Measurements from ENCODE around the gene EHF.
"Not testable (repeated sequence)": the region's sequence is repeated elsewhere in the genome, so short reads cannot be mapped to it uniquely, and the experiment has no call there.

EHF gene

DNA sequence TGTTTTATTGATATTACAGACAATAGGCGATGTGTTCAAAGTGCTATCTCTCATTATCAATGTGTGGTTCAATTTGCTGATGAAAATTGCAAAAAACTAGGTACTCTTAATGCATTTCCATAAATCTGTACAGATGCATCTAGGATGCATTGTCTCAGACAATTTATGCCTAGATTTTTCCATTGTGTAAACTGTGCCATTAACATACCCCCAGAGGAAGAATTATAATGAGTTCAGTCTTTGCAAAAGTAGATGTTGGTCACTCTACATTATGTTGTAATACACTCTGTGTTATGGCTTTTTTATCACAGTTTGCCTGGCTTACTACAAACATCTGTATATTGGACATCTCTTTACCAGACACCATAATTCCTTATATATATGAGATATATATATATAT is 62.5 kb downstream of the EHF start:
- Histone ChIP-seq H3K9ac (ENCODE audit: low read depth, low read length, poor library complexity) (no peak overlapping the region), H3K4ac (ENCODE audit: low read length) (no peak overlapping the region), H3K4me2 (ENCODE audit: insufficient read depth, low read length, poor library complexity, severe bottlenecking) (no peak overlapping the region), H3K4me3 (ENCODE audit: low read length in 2 of 2) (no peak overlapping the region), H3K23ac (ENCODE audit: low read depth, low read length, poor library complexity) (no peak overlapping the region), H2BK120ac (ENCODE audit: low read depth, low read length) (no peak overlapping the region), H3K36me3 (replicated peaks in 1 of 2; ENCODE audit: control insufficient read depth in 2 of 2, insufficient read depth in 2 of 2, low read length in 2 of 2) (peaks cover 0 to 1% of the 10 kb centered on the region in 2 donors), H2AFZ (ENCODE audit: low read length) (no peak overlapping the region), H3K79me1 (ENCODE audit: low read depth, low read length) (no peaks in the 10 kb centered on the region), H3K27ac (replicated peaks; ENCODE audit: low read length) (no peak overlapping the region), H3K27me3 (ENCODE audit: control insufficient read depth in 3 of 3, insufficient read depth in 3 of 3, low read depth in 1 of 3, low read length in 3 of 3) (no peaks in the 10 kb centered on the region), H2BK5ac (ENCODE audit: low read length) (no peak overlapping the region), H3K14ac (ENCODE audit: low read length) (no peak overlapping the region), H3K9me3 (replicated peaks in 1 of 2; ENCODE audit: control insufficient read depth in 2 of 2, insufficient read depth in 1 of 2, low read depth in 1 of 2, low read length in 2 of 2) (no peaks in the 10 kb centered on the region), H3K4me1 (ENCODE audit: control insufficient read depth in 2 of 2, insufficient read depth in 1 of 2, low read depth in 1 of 2, low read length in 2 of 2) (peaks cover 0 to 5% of the 10 kb centered on the region in 2 donors), H2BK12ac (ENCODE audit: low read length) (no peak overlapping the region), H4K91ac (ENCODE audit: low read depth, low read length, poor library complexity) (no peak overlapping the region), H2AK5ac (ENCODE audit: low read depth, low read length) (no peak overlapping the region), H3K18ac (ENCODE audit: low read length) (no peak overlapping the region), H2BK15ac (ENCODE audit: low read length) (no peak overlapping the region), H4K8ac (ENCODE audit: low read depth, low read length) (no peak overlapping the region)
- DNase-seq (ENCODE audit: low spot score) = no peak
- no CpG with 5 or more reads among the region's 1 CpG for WGBS, 2 donors (ENCODE audit: extremely low coverage in 2 of 2, insufficient read length in 2 of 2, insufficient replicate concordance in 1 of 2)

DNA sequence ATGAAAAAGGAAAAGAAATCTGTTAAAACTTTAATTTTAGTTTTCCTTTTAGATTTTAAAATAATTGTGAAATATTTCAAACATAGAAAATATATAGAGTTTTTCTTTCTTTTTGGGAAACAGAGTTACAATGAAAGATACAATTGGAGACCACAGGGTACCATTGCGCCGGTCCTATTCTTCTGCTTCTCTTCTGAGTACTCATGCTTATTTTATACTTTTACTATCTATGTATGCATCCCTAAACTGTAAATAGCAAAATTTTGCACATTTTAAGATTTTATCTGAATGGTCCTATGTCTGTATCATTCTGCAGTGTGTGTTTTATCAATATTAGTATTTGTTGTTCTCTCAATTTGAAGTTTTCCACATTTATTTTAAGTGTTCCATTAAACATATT is 65.0 kb downstream of the EHF start:
- Histone ChIP-seq H3K27ac (replicated peaks; ENCODE audit: low read length) (no peak overlapping the region), H2BK12ac (ENCODE audit: low read length) (no peak overlapping the region)

DNA sequence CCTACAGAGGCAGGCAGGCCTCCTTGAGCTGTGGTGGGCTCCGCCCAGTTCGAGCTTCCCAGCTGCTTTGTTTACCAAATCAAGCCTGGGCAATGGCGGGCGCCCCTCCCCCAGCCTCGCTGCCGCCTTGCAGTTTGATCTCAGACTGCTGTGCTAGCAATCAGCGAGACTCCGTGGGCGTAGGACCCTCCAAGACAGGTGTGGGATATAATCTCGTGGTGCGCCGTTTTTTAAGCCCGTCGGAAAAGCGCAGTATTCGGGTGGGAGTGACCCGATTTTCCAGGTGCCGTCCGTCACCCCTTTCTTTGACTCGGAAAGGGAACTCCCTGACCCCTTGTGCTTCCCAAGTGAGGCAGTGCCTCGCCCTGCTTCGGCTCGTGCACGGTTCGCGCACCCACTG is 71.4 kb downstream of the EHF start:
- Histone ChIP-seq H3K4me3 (ENCODE audit: low read length in 2 of 2) (peak overlapping the region in 1 of 2 donors; percentile 56), H3K9me3 (replicated peaks in 1 of 2; ENCODE audit: control insufficient read depth in 2 of 2, insufficient read depth in 1 of 2, low read depth in 1 of 2, low read length in 2 of 2) (peaks cover 0 to 20% of the 10 kb centered on the region in 2 donors), H2AFZ (ENCODE audit: low read length) (peak overlapping the region; percentile 61)
- H2BK5ac ChIP-seq (ENCODE audit: low read length); H3K4me1 ChIP-seq (ENCODE audit: control insufficient read depth in 2 of 2, insufficient read depth in 1 of 2, low read depth in 1 of 2, low read length in 2 of 2); H4K8ac ChIP-seq (ENCODE audit: low read depth, low read length); H3K27ac ChIP-seq (replicated peaks; ENCODE audit: low read length); H2BK120ac ChIP-seq (ENCODE audit: low read depth, low read length); H3K9ac ChIP-seq (ENCODE audit: low read depth, low read length, poor library complexity); H3K23ac ChIP-seq (ENCODE audit: low read depth, low read length, poor library complexity); H3K79me1 ChIP-seq (ENCODE audit: low read depth, low read length); H2BK15ac ChIP-seq (ENCODE audit: low read length); H2AK5ac ChIP-seq (ENCODE audit: low read depth, low read length); H3K27me3 ChIP-seq (ENCODE audit: control insufficient read depth in 3 of 3, insufficient read depth in 3 of 3, low read depth in 1 of 3, low read length in 3 of 3); DNase-seq (ENCODE audit: low spot score); H3K4me2 ChIP-seq (ENCODE audit: insufficient read depth, low read length, poor library complexity, severe bottlenecking); H3K36me3 ChIP-seq (replicated peaks in 1 of 2; ENCODE audit: control insufficient read depth in 2 of 2, insufficient read depth in 2 of 2, low read length in 2 of 2); H3K18ac ChIP-seq (ENCODE audit: low read length); H2BK12ac ChIP-seq (ENCODE audit: low read length); H3K4ac ChIP-seq (ENCODE audit: low read length); H3K14ac ChIP-seq (ENCODE audit: low read length); H4K91ac ChIP-seq (ENCODE audit: low read depth, low read length, poor library complexity): not testable (repeated sequence)
- whole genome bisulfite sequencing, 2 donors (ENCODE audit: extremely low coverage in 2 of 2, insufficient read length in 2 of 2, insufficient replicate concordance in 1 of 2) = no CpG with 5 or more reads among the region's 26 CpGs

More for the DNA sequence above, 65.0 kb downstream of the EHF start:
- no peak overlapping the region for H4K8ac ChIP-seq (ENCODE audit: low read depth, low read length)
- no peak overlapping the region for H3K14ac ChIP-seq (ENCODE audit: low read length)
- no peak overlapping the region for H3K18ac ChIP-seq (ENCODE audit: low read length)
- no peaks in the 10 kb centered on the region for H3K9me3 ChIP-seq (replicated peaks in 1 of 2; ENCODE audit: control insufficient read depth in 2 of 2, insufficient read depth in 1 of 2, low read depth in 1 of 2, low read length in 2 of 2)
- no peaks in the 10 kb centered on the region for H3K27me3 ChIP-seq (ENCODE audit: control insufficient read depth in 3 of 3, insufficient read depth in 3 of 3, low read depth in 1 of 3, low read length in 3 of 3)
- no peak overlapping the region for H2AFZ ChIP-seq (ENCODE audit: low read length)
- no peak overlapping the region for H3K23ac ChIP-seq (ENCODE audit: low read depth, low read length, poor library complexity)
- H3K4ac ChIP-seq (ENCODE audit: low read length) = no peak overlapping the region
- no peak overlapping the region for H2AK5ac ChIP-seq (ENCODE audit: low read depth, low read length)
- H2BK15ac ChIP-seq (ENCODE audit: low read length) = no peak overlapping the region
- H3K79me1 ChIP-seq (ENCODE audit: low read depth, low read length) = no peaks in the 10 kb centered on the region
- H2BK5ac ChIP-seq (ENCODE audit: low read length) = no peak overlapping the region
- no peak overlapping the region for H4K91ac ChIP-seq (ENCODE audit: low read depth, low read length, poor library complexity)
- peaks cover 0 to 1% of the 10 kb centered on the region in 2 donors for H3K36me3 ChIP-seq (replicated peaks in 1 of 2; ENCODE audit: control insufficient read depth in 2 of 2, insufficient read depth in 2 of 2, low read length in 2 of 2)
- no peak overlapping the region for H2BK120ac ChIP-seq (ENCODE audit: low read depth, low read length)
- H3K9ac ChIP-seq (ENCODE audit: low read depth, low read length, poor library complexity) = no peak overlapping the region
- no peak overlapping the region for H3K4me2 ChIP-seq (ENCODE audit: insufficient read depth, low read length, poor library complexity, severe bottlenecking)
- H3K4me3 ChIP-seq (ENCODE audit: low read length in 2 of 2) = no peak overlapping the region
- H3K4me1 ChIP-seq (ENCODE audit: control insufficient read depth in 2 of 2, insufficient read depth in 1 of 2, low read depth in 1 of 2, low read length in 2 of 2) = peaks cover 0 to 2% of the 10 kb centered on the region in 2 donors
- DNase-seq (ENCODE audit: low spot score) = no peak
- WGBS, 2 donors (ENCODE audit: extremely low coverage in 2 of 2, insufficient read length in 2 of 2, insufficient replicate concordance in 1 of 2) = no CpG with 5 or more reads among the region's 2 CpGs

DNA sequence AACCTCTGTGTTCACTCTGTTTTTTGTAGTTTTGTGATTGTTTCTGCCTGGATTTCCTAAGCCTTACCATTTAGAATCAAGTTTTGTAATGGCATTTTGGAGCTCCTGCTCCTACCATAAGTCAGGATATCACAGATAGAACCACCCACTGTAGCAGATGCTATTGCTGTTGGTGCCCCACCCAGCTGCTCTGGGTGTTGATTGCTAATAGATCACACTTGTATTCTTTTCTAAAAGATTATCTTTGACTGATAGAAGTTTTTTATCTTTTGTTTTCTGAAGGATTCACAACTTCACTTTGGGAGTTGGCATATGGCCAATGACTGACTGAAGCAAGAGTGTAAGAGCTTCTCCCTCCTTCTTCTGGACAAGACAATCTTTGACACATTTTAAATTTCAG is 76.0 kb downstream of the EHF start:
- no peak overlapping the region for H3K27ac ChIP-seq (replicated peaks; ENCODE audit: low read length)
- peaks cover 1 to 8% of the 10 kb centered on the region in 2 donors for H3K36me3 ChIP-seq (replicated peaks in 1 of 2; ENCODE audit: control insufficient read depth in 2 of 2, insufficient read depth in 2 of 2, low read length in 2 of 2)
- H4K8ac ChIP-seq (ENCODE audit: low read depth, low read length) = no peak overlapping the region
- no peak overlapping the region for H3K14ac ChIP-seq (ENCODE audit: low read length)
- H2BK15ac ChIP-seq (ENCODE audit: low read length) = no peak overlapping the region
- no peak overlapping the region for H2BK5ac ChIP-seq (ENCODE audit: low read length)
- no peaks in the 10 kb centered on the region for H3K27me3 ChIP-seq (ENCODE audit: control insufficient read depth in 3 of 3, insufficient read depth in 3 of 3, low read depth in 1 of 3, low read length in 3 of 3)
- H3K18ac ChIP-seq (ENCODE audit: low read length) = no peak overlapping the region
- H3K23ac ChIP-seq (ENCODE audit: low read depth, low read length, poor library complexity) = no peak overlapping the region
- DNase-seq (ENCODE audit: low spot score) = no peak
- no peak overlapping the region for H2BK12ac ChIP-seq (ENCODE audit: low read length)
- H2AK5ac ChIP-seq (ENCODE audit: low read depth, low read length) = no peak overlapping the region
- no peaks in the 10 kb centered on the region for H3K4me1 ChIP-seq (ENCODE audit: control insufficient read depth in 2 of 2, insufficient read depth in 1 of 2, low read depth in 1 of 2, low read length in 2 of 2)
- H3K79me1 ChIP-seq (ENCODE audit: low read depth, low read length) = peaks cover 4% of the 10 kb centered on the region
- peaks cover 6 to 33% of the 10 kb centered on the region in 2 donors for H3K9me3 ChIP-seq (replicated peaks in 1 of 2; ENCODE audit: control insufficient read depth in 2 of 2, insufficient read depth in 1 of 2, low read depth in 1 of 2, low read length in 2 of 2)
- no peak overlapping the region for H3K4me2 ChIP-seq (ENCODE audit: insufficient read depth, low read length, poor library complexity, severe bottlenecking)
- no peak overlapping the region for H2BK120ac ChIP-seq (ENCODE audit: low read depth, low read length)
- H2AFZ ChIP-seq (ENCODE audit: low read length) = no peak overlapping the region
- no peak overlapping the region for H4K91ac ChIP-seq (ENCODE audit: low read depth, low read length, poor library complexity)
- no peak overlapping the region for H3K4ac ChIP-seq (ENCODE audit: low read length)
- no peak overlapping the region for H3K9ac ChIP-seq (ENCODE audit: low read depth, low read length, poor library complexity)
- no peak overlapping the region for H3K4me3 ChIP-seq (ENCODE audit: low read length in 2 of 2)
